HUES6 (cell line): ENCODE results near the gene ORC1.
A peak's percentile ranks its signal among the peaks of the same experiment; 100 is the strongest.

Experiments used
- H3K27ac ChIP-seq: 2 replicates; pipeline ENCODE4 v1.7.0; 2013; ENCODE audit warnings: low read depth, mild to moderate bottlenecking, low read length, inconsistent platforms
- H3K27me3 ChIP-seq: 2 replicates; pipeline ENCODE4 v1.6.1; 2013; ENCODE audit warnings: low read length; ENCODE audit not compliant: control insufficient read depth, insufficient read depth
- H3K36me3 ChIP-seq: 2 replicates; pipeline ENCODE4 v1.6.1; 2013; ENCODE audit warnings: low read length; ENCODE audit not compliant: control insufficient read depth, insufficient read depth
- H3K4me1 ChIP-seq: 2 replicates; pipeline ENCODE4 v1.6.1; 2013; ENCODE audit warnings: low read length; ENCODE audit not compliant: control insufficient read depth, insufficient read depth
- H3K4me3 ChIP-seq: 2 replicates; pipeline ENCODE4 v1.5.1; 2013; ENCODE audit warnings: low read depth, low read length
- H3K9ac ChIP-seq: one replicate; pipeline ENCODE4 v1.6.1; 2013; ENCODE audit warnings: mild to moderate bottlenecking, low read length
- H3K9me3 ChIP-seq: 2 replicates; pipeline ENCODE4 v1.6.1; 2013; ENCODE audit warnings: low read depth, low read length; ENCODE audit not compliant: control insufficient read depth, insufficient read depth

ORC1 gene

GRCh38 chr1:52423771-52424170, 19.5 kb upstream of the ORC1 start:
- Histone ChIP-seq H3K9me3 (no peaks in the 10 kb centered on the region), H3K27ac (no peak overlapping the region), H3K36me3 (peaks cover 64% of the 10 kb centered on the region), H3K4me3 (no peak overlapping the region), H3K4me1 (peaks cover 10% of the 10 kb centered on the region; the same call in 1 of the 2 replicates), H3K27me3 (no peaks in the 10 kb centered on the region), H3K9ac (no peak overlapping the region)

GRCh38 chr1:52423055-52423454, 18.8 kb upstream of the ORC1 start:
- Histone ChIP-seq H3K9me3 (no peaks in the 10 kb centered on the region), H3K27me3 (no peaks in the 10 kb centered on the region), H3K4me1 (peaks cover 10% of the 10 kb centered on the region; the same call in 1 of the 2 replicates), H3K36me3 (peaks cover 71% of the 10 kb centered on the region), H3K9ac (no peak overlapping the region), H3K4me3 (no peak overlapping the region), H3K27ac (no peak overlapping the region)

- H3K36me3 ChIP-seq = peaks cover 87% of the 10 kb centered on the region
These were observed 16.5 kb upstream of the ORC1 start for GRCh38 chr1:52420713-52421112.

GRCh38 chr1:52416811-52417210, 12.6 kb upstream of the ORC1 start:
- H3K27me3 ChIP-seq = no peaks in the 10 kb centered on the region
- no peak overlapping the region for H3K27ac ChIP-seq
- peaks cover 90% of the 10 kb centered on the region for H3K36me3 ChIP-seq
- H3K9ac ChIP-seq = no peak overlapping the region
- no peak overlapping the region for H3K4me3 ChIP-seq
- no peaks in the 10 kb centered on the region for H3K9me3 ChIP-seq
- H3K4me1 ChIP-seq = no peaks in the 10 kb centered on the region

More at GRCh38 chr1:52420713-52421112, 16.5 kb upstream of the ORC1 start:
- Histone ChIP-seq H3K4me3 (no peak overlapping the region), H3K27me3 (no peaks in the 10 kb centered on the region), H3K9ac (no peak overlapping the region), H3K27ac (no peak overlapping the region), H3K9me3 (no peaks in the 10 kb centered on the region), H3K4me1 (peaks cover 1% of the 10 kb centered on the region; the same call in 1 of the 2 replicates)

GRCh38 chr1:52414942-52415341, 10.7 kb upstream of the ORC1 start:
- H3K9ac ChIP-seq = no peak overlapping the region
- H3K4me3 ChIP-seq = no peak overlapping the region
- no peaks in the 10 kb centered on the region for H3K9me3 ChIP-seq
- peaks cover 88% of the 10 kb centered on the region for H3K36me3 ChIP-seq
- H3K4me1 ChIP-seq = no peaks in the 10 kb centered on the region
- H3K27ac ChIP-seq = no peak overlapping the region
- H3K27me3 ChIP-seq = no peaks in the 10 kb centered on the region

GRCh38 chr1:52413410-52413989, 9.3 kb upstream of the ORC1 start:
- no peak overlapping the region for H3K27ac ChIP-seq
- no peaks in the 10 kb centered on the region for H3K9me3 ChIP-seq
- no peak overlapping the region for H3K9ac ChIP-seq
- no peaks in the 10 kb centered on the region for H3K4me1 ChIP-seq
- peaks cover 91% of the 10 kb centered on the region for H3K36me3 ChIP-seq
- H3K27me3 ChIP-seq = no peaks in the 10 kb centered on the region
- no peak overlapping the region for H3K4me3 ChIP-seq

- Histone ChIP-seq H3K27me3 (no peaks in the 10 kb centered on the region), H3K27ac (peak overlapping the region; percentile 91), H3K36me3 (peaks cover 57% of the 10 kb centered on the region)
These were observed 734 bp upstream of the ORC1 start for GRCh38 chr1:52404975-52405338.

GRCh38 chr1:52403566-52404115, 582 bp downstream of the ORC1 start:
- Histone ChIP-seq H3K36me3 (peaks cover 54% of the 10 kb centered on the region), H3K4me1 (peaks cover 5% of the 10 kb centered on the region; the same call in 1 of the 2 replicates), H3K9me3 (no peaks in the 10 kb centered on the region), H3K27ac (peak overlapping the region; percentile 91), H3K4me3 (peak overlapping the region; percentile 84), H3K9ac (peak overlapping the region; percentile 93), H3K27me3 (no peaks in the 10 kb centered on the region)

More at GRCh38 chr1:52404975-52405338, 734 bp upstream of the ORC1 start:
- peaks cover 5% of the 10 kb centered on the region; the same call in 1 of the 2 replicates for H3K4me1 ChIP-seq
- no peaks in the 10 kb centered on the region for H3K9me3 ChIP-seq
- H3K9ac ChIP-seq = peak overlapping the region; percentile 93
- H3K4me3 ChIP-seq = peak overlapping the region; percentile 84

- no peaks in the 10 kb centered on the region for H3K27me3 ChIP-seq
- peak overlapping the region; percentile 93 for H3K9ac ChIP-seq
- peaks cover 53% of the 10 kb centered on the region for H3K36me3 ChIP-seq
- peak overlapping the region; percentile 84 for H3K4me3 ChIP-seq
- H3K4me1 ChIP-seq = peaks cover 5% of the 10 kb centered on the region; the same call in 1 of the 2 replicates
- no peak overlapping the region for H3K27ac ChIP-seq
- H3K9me3 ChIP-seq = no peaks in the 10 kb centered on the region
These were observed 1.4 kb downstream of the ORC1 start for GRCh38 chr1:52402860-52403240.

GRCh38 chr1:52400131-52400530, 4.1 kb downstream of the ORC1 start:
- Histone ChIP-seq H3K27ac (no peak overlapping the region), H3K9ac (no peak overlapping the region), H3K9me3 (no peaks in the 10 kb centered on the region), H3K4me3 (no peak overlapping the region), H3K4me1 (no peaks in the 10 kb centered on the region; the same call in 1 of the 2 replicates), H3K36me3 (peaks cover 67% of the 10 kb centered on the region), H3K27me3 (no peaks in the 10 kb centered on the region)

GRCh38 chr1:52399629-52400028, 4.6 kb downstream of the ORC1 start:
- no peak overlapping the region for H3K9ac ChIP-seq
- no peaks in the 10 kb centered on the region; the same call in 1 of the 2 replicates for H3K4me1 ChIP-seq

More at GRCh38 chr1:52399629-52400028, 4.6 kb downstream of the ORC1 start:
- no peaks in the 10 kb centered on the region for H3K9me3 ChIP-seq
- peaks cover 72% of the 10 kb centered on the region for H3K36me3 ChIP-seq
- no peak overlapping the region for H3K4me3 ChIP-seq
- no peak overlapping the region for H3K27ac ChIP-seq
- H3K27me3 ChIP-seq = no peaks in the 10 kb centered on the region
